Activated CD4-positive, alpha-beta T cell treated with anti-CD3 and anti-CD28 coated beads, Interleukin-2, amount 50 U/mL, for 24 hours (primary cell): Measurements from ENCODE around the gene ACP2.

Source experiments
- DNase-seq, 2 donors: peaks; one replicate each; pipeline ENCODE4 v3.0.0-alpha.2; 2020; ENCODE audit warnings: low read depth in 1 of 2, low spot score in 1 of 2

The ACP2 gene

GRCh38 chr11:47269002-47269828 is 20.6 kb upstream of the ACP2 start:
- peak; percentile 74 to 76 for DNase-seq

GRCh38 chr11:47268448-47269001 is 19.9 kb upstream of the ACP2 start:
- no peak for DNase-seq

GRCh38 chr11:47267876-47268275 is 19.3 kb upstream of the ACP2 start:
- no peak for DNase-seq

GRCh38 chr11:47264521-47264920 is 15.9 kb upstream of the ACP2 start:
- DNase-seq: no peak

GRCh38 chr11:47264119-47264518 is 15.5 kb upstream of the ACP2 start:
- DNase-seq: no peak

- DNase-seq: no peak
These were observed 12.7 kb upstream of the ACP2 start for GRCh38 chr11:47261291-47261800.

GRCh38 chr11:47260366-47260765 is 11.8 kb upstream of the ACP2 start:
- no peak for DNase-seq

- no peak for DNase-seq
These were observed 10.8 kb upstream of the ACP2 start for GRCh38 chr11:47259232-47259977.

- no peak for DNase-seq
These were observed 9.8 kb upstream of the ACP2 start for GRCh38 chr11:47258317-47258902.

- no peak for DNase-seq
These were observed 9.1 kb upstream of the ACP2 start, which contains the start of gene NR1H3 for GRCh38 chr11:47257517-47258316. Gene NR1H3 (plus strand): TSS chr11:47257996. CDS start chr11:47259217, 1,221 bp downstream.

GRCh38 chr11:47257177-47257516 is 8.5 kb upstream of the ACP2 start:
- DNase-seq: no peak

- no peak for DNase-seq
These were observed 7.8 kb upstream of the ACP2 start for GRCh38 chr11:47256374-47256773.

GRCh38 chr11:47254386-47254785 is 5.8 kb upstream of the ACP2 start:
- no peak for DNase-seq

- DNase-seq: no peak
These were observed 5.0 kb upstream of the ACP2 start for GRCh38 chr11:47253660-47254059.

- DNase-seq: no peak
These were observed 3.1 kb upstream of the ACP2 start for GRCh38 chr11:47251751-47252150.

- DNase-seq: no peak
These were observed 733 bp upstream of the ACP2 start for GRCh38 chr11:47249378-47249715.

- no peak for DNase-seq
These were observed 330 bp downstream of the ACP2 start for GRCh38 chr11:47248304-47248663.

GRCh38 chr11:47247502-47247901 is 1.1 kb downstream of the ACP2 start:
- no peak for DNase-seq

- DNase-seq: no peak
These were observed 2.8 kb downstream of the ACP2 start for GRCh38 chr11:47245611-47246357.
